GM21737 (cell line): ENCODE measurements around the gene CHPF.

ENCODE experiments used
- ATAC-seq: cut with Tn5 transposase; IDR thresholded peaks from one replicate; pipeline ENCODE4 v1.9.1; 2021; ENCODE audit warnings: mild to moderate bottlenecking, moderate library complexity; ENCODE audit not compliant: unreplicated experiment

CHPF gene

GRCh38 chr2:219569041-219569440, 25.4 kb upstream of the CHPF start:
- no peak for ATAC-seq

GRCh38 chr2:219567791-219568361, 24.3 kb upstream of the CHPF start:
- no peak for ATAC-seq

DNA sequence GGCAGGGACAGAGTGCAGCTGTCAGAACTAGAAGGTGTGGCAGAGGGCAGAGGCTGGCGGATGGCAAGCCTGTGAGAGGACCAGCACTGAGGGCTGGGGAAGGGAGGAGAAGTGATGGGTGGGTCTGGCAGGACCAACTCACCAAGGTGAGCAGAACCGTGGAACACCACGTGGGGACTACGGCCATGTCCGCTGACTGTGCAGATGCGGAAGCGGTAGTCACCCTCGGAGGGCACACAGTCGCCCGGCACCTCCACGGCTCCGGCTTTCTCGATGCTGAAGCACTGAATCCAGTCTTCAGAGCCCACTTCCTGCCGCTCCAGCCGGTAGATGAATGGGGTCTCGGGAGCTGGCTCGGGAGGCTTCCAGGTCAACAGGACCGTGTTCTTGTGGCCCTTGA, 23.5 kb upstream of the CHPF start:
- ATAC-seq, result no peak

DNA sequence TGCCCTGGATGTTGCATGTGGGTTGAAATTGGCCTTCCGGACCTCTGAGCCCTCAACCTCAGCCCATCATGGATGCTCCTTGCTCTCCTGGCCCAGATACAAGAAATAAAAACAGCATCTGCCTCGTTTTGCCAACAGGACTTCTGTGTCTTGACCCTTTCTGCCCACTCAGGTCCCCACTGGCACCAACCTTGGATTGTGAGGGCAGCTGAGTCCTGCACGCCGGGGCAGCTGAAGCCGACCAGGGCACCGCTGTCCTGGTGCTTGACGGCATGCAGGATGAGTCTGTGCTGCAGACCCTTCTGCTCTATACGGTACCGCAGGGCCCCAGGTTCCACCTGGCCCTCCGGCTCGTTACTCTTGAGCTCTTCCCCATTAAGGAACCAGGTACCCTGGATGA, 23.0 kb upstream of the CHPF start:
- ATAC-seq, result no peak

GRCh38 chr2:219565130-219566080, 21.8 kb upstream of the CHPF start:
- no peak for ATAC-seq

DNA sequence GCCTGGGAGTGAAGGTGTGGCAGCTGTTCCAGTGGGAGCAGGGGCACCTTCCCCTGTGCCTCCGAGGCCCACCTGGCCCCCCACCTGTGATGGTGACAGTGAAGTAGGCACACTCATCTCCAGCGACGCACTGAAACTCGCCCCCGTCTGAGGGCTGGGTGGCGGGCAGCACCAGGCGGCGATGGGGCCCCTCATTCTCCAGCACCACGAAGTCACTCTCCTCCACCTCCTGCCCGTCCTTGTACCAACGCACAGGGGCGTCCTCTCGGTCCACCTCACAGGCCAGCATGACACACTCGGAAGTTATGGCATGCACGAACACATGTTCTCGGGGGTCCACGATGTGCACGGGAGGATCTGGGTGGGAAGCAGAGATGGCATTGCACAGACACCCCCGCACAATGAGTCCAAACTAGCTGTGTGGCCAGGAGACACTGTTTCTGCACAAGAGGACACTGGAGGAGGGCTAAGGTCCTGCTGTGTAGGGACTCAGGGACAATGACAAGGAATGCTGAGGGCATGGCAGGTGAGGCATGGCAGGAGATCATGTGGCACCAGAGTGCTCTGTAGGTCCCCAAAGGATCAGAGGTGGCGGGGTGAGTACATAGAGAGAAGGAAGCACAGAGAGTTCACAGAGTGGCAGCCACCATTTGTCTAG, 19.8 kb upstream of the CHPF start:
- no peak for ATAC-seq

- no peak for ATAC-seq
These were observed 18.7 kb upstream of the CHPF start for GRCh38 chr2:219562049-219563020.

- ATAC-seq, result no peak
These were observed 17.8 kb upstream of the CHPF start for GRCh38 chr2:219561179-219562048.

GRCh38 chr2:219560893-219561178, 17.2 kb upstream of the CHPF start:
- ATAC-seq, result no peak

DNA sequence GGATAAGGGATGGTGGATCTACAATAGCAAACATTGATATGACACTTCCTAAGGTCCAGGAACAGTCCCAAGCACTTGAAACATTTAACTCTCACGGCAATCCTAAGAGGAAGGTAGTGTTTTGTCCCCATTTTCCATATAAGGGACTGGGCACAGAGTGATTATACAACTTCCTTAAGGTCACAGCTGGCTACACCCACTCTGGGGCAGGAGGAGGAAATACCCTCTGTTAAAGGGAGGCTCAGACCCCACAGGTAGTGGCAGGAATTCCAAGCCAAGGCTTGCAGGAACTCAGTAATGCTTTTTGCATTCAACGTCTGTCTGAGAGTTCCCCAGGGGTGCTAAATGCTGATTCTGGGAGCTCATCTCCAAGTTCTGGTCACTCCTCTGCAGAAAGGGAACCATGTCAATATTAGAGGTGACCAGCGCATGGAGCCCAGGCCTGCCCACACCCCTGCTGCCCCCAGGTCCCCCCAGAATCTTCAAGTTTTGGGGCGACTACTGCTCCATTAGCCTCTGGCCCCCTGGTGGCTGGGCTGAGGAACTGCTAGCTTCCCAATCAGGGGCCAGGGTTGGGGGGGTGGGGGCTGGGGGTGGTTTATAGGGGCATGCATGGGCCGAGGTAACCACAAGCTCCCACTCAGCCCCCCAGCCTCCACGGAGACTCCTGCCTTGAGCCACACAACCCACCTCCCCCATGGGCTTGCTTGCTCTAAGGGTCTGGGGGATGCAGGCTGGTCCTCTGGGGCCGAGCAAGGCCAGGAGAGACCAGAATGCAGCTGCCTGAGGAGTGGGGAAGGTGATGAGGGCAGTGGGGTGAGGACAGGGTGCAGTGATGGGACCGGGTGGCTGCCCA, 16.7 kb upstream of the CHPF start:
- ATAC-seq, result no peak

- ATAC-seq, result no peak
These were observed 15.7 kb upstream of the CHPF start for GRCh38 chr2:219559156-219559915.

GRCh38 chr2:219557791-219558785, 14.5 kb upstream of the CHPF start:
- ATAC-seq, result no peak

DNA sequence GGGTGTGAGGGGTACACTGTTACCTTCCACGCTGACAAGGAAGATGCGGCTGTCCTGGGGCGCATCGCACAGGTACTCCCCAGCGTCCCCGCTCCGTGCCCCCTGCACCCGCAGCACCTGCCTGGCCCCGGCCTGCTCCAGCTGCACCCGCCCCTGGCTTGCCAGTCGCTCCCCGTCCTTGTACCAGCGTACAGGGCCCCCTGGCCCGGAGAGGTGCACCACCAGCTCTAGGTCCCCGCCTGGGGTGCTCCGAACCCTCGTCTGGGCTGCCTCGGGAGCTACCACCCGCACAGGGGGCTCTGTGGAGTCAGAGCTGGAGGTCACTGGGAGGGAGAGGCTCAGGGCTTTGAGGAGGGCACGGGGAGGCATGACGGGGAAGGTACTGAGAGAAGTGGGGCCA, 13.7 kb upstream of the CHPF start:
- ATAC-seq, result no peak

- no peak for ATAC-seq
These were observed 12.8 kb upstream of the CHPF start for GRCh38 chr2:219556413-219556812.

GRCh38 chr2:219555956-219556355, 12.3 kb upstream of the CHPF start:
- ATAC-seq, result no peak

GRCh38 chr2:219554350-219554749, 10.7 kb upstream of the CHPF start:
- no peak for ATAC-seq

DNA sequence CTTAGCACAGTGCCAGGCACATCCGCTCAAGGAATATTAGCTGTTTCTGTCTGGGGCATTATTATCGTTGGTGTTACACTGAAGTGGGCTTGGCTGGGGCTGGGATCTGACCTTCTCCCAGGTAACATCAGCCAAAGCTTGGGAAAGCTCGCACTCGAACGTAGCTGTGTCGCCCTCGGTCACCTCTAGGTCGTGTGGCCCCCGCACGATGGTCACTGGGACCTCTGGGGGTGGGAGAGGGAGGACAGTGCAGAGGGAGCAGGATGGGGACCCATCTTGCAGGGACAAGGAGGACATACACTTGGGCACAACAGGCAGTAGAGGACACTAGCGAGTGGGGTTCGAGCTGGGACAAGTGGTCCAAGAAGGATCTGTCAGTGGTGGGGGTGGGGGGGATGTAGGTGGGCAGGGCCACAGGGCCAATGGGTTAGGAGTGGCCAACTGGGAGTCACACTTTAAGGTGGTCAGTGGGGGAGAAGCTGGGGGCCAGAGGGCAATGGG, 9.9 kb upstream of the CHPF start:
- ATAC-seq, result no peak
